NT2/D1 (cell line): ENCODE results near the gene ZNF140.

Experiments
- DNase-seq: peaks from one replicate; pipeline ENCODE4 v3.0.0-alpha.2; 2011; ENCODE audit warnings: low read depth, low spot score
- H3K27me3 ChIP-seq: 2 replicates; pipeline ENCODE4 v1.6.0; 2011; ENCODE audit warnings: mild to moderate bottlenecking; ENCODE audit not compliant: insufficient read length, insufficient read depth
- H3K36me3 ChIP-seq: 2 replicates; pipeline ENCODE4 v1.6.1; 2011; ENCODE audit warnings: mild to moderate bottlenecking, low read length, mixed read lengths; ENCODE audit not compliant: insufficient read depth, insufficient read length
- H3K4me1 ChIP-seq: 2 replicates; pipeline ENCODE4 v1.5.1; 2011; ENCODE audit not compliant: insufficient read depth, insufficient read length
- H3K4me3 ChIP-seq: 2 replicates; pipeline ENCODE4 v1.5.1; 2011; ENCODE audit warnings: low read depth; ENCODE audit not compliant: insufficient read length
- H3K9ac ChIP-seq: 2 replicates; pipeline ENCODE4 v1.6.0; 2011; ENCODE audit warnings: low read depth; ENCODE audit not compliant: insufficient read length
- H3K9me3 ChIP-seq: 2 replicates; pipeline ENCODE4 v1.5.1; 2011; ENCODE audit warnings: mild to moderate bottlenecking, low read length; ENCODE audit not compliant: insufficient read depth
- SUZ12 ChIP-seq: IDR thresholded peaks from 2 replicates; pipeline ENCODE4 v1.6.1; 2011; ENCODE audit not compliant: insufficient read length, insufficient read depth; ENCODE audit errors: extremely low read depth
- YY1 ChIP-seq: IDR thresholded peaks from 2 replicates; pipeline ENCODE4 v1.6.1; 2011; ENCODE audit not compliant: insufficient read length, insufficient read depth
- ZNF274 ChIP-seq: IDR thresholded peaks from 2 replicates; pipeline ENCODE4 v1.6.1; 2011; ENCODE audit warnings: mild to moderate bottlenecking, low read depth, low read length

Gene ZNF140

DNA sequence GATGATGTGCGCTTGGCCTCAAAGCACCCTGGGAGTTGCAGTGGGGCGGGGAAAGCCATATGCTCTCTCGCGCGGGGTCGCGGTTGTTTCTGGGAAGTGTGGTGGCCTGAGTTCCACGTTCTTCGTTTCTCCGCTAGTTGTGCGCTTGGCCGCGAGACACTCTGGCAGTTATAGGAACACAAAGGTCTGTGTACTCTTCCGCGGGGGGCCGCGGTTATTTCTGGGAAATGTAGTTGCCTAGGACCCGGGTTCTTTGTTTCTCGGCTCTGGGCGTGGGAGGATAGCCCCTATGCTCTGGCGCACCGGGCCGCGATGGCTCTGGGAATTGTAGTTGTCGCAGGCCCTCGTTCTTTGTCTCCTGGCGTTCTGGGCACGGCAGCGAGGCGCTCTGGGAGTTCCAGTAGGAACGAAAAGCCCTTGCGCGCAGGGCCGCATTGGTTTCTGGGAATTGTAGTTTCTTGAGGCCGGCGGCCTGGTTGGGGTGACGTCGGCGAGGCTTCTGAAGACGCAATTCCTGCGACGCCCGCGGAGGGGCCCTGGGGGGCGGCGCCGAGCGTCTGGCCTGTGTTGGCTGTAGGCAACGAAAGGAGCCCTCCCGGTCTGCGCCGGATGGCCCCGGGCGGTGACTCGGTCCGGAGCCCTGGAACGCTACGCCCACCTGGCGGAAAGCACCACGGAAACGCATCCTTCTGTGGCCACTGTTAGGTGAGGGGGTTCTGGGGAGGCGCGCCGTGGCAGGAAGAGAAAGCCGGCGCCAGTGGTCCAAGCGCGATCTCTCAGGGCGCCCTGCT, at the start of gene ZNF140:
ZNF140 (plus strand) TSS at position 556 of the 791 bp plus-strand sequence. CDS start 398 bp downstream, outside the sequence.
- H3K9ac ChIP-seq, result peak within 1 kb of the TSS; percentile 82
- peak; percentile 97 for DNase-seq
- TF ChIP-seq SUZ12, result no peak
- TF ChIP-seq YY1, result no peak
- no peak for TF ChIP-seq ZNF274
- H3K9me3 ChIP-seq, result peaks cover 66% of the 10 kb centered on the region
- no peaks in the 10 kb centered on the region for H3K27me3 ChIP-seq
- peak within 1 kb of the TSS; percentile 82 for H3K4me3 ChIP-seq
- H3K4me1 ChIP-seq, result peaks cover 2% of the 10 kb centered on the region
- peaks cover 41% of the 10 kb centered on the region for H3K36me3 ChIP-seq

DNA sequence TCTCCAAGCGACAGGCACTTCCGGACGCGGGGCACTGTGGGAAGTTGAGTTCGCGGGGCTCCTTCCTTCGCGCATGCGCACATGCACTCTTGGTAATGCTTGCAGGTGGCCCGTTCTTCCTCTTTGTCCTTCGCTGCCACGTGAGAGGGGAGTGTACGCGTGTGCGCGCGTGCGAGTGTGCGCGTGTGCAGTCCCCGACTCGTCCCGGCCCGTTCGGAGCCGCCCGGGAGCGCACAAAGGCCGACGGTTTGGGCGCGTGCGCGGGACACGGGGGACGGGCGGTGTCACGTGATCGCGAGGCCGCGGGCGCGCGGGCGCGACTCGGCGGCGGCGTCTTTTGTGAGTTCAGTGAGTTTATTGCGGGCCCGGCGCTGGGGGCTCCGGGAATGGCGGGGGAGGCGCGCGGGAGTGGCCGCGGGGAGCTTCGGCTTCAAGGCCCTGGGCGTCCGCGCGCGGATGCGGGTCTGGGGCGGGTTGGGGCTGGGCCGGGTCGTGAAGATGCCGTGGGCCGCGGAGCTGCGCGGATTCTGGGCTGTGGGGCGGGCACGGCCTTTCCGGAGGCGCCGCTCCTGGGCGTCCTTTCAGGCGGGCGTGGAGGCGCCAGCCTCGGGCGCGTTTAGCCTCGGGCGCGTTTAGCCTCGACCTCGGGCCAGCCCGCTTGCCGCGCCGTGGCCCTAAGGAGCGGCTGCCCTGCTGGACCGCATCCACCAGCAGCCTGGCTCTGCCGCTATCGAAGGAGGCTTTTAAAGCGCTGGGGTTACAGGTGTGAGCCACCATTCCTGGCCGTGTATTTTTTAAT, 43.3 kb upstream of the ZNF140 start, which contains the start of gene ZNF84:
ZNF84 (plus strand) TSS at position 303 of the 799 bp plus-strand sequence. CDS start 3,959 bp downstream, outside the sequence.
- DNase-seq, result peak; percentile 89
- TF ChIP-seq YY1 (no peak), SUZ12 (no peak), ZNF274 (no peak)
- Histone ChIP-seq H3K9me3 (peaks cover 42% of the 10 kb centered on the region), H3K4me3 (peak within 1 kb of the TSS; percentile 81), H3K36me3 (peaks cover 38% of the 10 kb centered on the region), H3K9ac (peak within 1 kb of the TSS; percentile 90), H3K4me1 (no peaks in the 10 kb centered on the region), H3K27me3 (no peaks in the 10 kb centered on the region)

DNA sequence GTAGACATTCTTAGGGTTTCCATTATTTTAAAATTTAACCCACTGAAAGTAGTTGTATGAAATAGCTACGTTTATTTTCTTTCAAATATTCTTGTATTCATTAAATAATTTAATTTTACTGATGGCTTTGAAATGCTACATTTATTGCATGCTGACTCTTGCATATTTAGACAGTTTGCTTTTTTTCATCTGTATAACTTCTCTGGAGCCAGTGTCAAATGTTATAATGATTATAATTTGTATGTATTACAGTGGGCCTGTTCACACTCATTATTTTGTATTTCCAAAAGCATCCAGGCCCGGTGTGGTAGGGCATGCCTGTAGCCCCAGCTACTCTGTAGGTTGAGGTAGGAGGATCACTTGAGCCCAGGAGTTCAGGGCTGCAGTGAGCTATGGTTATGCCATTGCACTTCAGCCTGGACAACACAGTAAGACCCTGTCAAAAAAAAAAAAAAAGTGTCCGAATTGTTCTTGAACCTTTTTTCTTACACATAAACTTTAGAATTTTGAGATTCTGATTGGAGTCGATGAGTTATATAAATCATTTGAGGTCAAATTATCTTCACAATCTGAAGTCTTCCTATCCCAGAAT, 42.5 kb upstream of the ZNF140 start:
- peaks cover 50% of the 10 kb centered on the region for H3K9me3 ChIP-seq
- H3K27me3 ChIP-seq, result no peaks in the 10 kb centered on the region
- peak overlapping the region; percentile 81 for H3K4me3 ChIP-seq
- H3K4me1 ChIP-seq, result no peaks in the 10 kb centered on the region
- H3K9ac ChIP-seq, result peak overlapping the region; percentile 90
- DNase-seq, result no peak
- TF ChIP-seq SUZ12, result no peak
- no peak for TF ChIP-seq YY1
- no peak for TF ChIP-seq ZNF274
- H3K36me3 ChIP-seq, result peaks cover 46% of the 10 kb centered on the region

DNA sequence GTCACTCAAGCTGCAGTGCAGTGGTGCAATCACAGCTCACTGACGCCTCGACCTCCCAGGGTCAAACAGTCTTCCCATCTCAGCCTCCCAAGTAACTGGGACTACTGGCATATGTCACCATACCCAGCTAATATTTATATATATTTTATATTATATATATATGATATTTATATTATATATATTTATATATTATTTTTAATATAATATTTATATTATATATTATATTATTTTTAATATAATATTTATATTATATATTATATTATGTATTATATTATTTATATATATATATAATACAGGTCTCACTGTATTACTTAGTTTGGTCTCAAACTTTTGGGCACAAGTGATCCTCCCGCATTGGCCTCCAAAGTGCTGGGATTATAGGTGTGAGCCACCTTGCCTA, 34.0 kb upstream of the ZNF140 start:
- DNase-seq, result no peak
- Histone ChIP-seq H3K36me3 (peaks cover 98% of the 10 kb centered on the region), H3K9me3 (peaks cover 100% of the 10 kb centered on the region)

DNA sequence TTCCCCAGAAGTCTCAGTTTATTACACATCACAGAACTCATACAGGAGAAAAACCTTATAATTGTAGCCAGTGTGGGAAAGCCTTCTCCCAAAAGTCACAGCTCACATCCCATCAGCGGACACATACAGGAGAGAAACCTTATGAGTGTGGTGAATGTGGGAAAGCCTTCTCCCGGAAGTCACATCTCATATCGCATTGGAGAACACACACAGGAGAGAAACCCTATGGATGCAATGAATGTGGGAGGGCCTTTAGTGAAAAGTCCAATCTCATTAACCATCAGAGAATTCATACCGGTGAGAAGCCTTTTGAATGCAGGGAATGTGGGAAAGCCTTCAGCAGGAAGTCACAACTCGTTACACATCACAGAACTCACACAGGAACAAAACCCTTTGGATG, 23.3 kb upstream of the ZNF140 start:
- H3K27me3 ChIP-seq, result no peaks in the 10 kb centered on the region
- TF ChIP-seq ZNF274, result no peak
- no peak for TF ChIP-seq SUZ12
- TF ChIP-seq YY1, result no peak
- H3K9me3 ChIP-seq, result peaks cover 100% of the 10 kb centered on the region
- no peaks in the 10 kb centered on the region for H3K4me1 ChIP-seq
- no peak overlapping the region for H3K4me3 ChIP-seq
- H3K36me3 ChIP-seq, result peaks cover 56% of the 10 kb centered on the region
- no peak for DNase-seq
- no peak overlapping the region for H3K9ac ChIP-seq

More for the DNA sequence above, 34.0 kb upstream of the ZNF140 start:
- no peaks in the 10 kb centered on the region for H3K27me3 ChIP-seq
- TF ChIP-seq ZNF274 (no peak), SUZ12 (no peak), YY1 (no peak)
- no peak overlapping the region for H3K9ac ChIP-seq
- no peaks in the 10 kb centered on the region for H3K4me1 ChIP-seq
- H3K4me3 ChIP-seq, result no peak overlapping the region

DNA sequence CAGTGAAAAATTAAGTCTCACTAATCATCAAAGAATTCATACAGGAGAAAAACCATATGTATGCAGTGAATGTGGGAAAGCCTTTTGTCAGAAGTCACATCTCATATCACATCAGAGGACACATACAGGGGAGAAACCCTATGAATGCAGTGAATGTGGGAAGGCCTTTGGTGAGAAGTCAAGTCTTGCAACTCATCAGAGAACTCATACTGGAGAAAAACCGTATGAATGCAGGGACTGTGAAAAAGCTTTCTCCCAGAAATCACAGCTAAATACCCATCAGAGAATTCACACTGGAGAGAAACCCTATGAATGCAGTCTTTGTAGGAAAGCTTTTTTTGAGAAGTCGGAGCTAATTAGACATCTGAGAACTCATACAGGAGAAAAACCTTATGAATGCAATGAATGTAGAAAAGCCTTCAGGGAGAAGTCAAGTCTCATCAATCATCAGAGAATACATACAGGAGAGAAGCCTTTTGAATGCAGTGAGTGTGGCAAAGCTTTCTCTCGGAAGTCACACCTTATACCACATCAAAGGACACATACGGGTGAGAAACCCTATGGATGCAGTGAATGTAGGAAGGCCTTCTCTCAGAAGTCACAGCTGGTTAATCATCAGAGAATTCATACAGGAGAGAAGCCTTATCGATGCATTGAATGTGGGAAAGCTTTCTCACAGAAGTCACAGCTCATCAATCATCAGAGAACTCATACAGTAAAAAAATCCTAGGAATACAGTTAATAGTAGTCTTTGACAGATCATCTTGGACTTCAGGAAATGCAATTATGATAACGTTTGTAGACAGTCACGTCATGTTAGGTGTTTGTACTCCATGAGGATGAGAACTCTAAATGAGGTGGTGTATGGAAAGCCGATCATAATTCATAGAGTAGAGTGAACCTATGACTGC, 22.3 kb upstream of the ZNF140 start:
- H3K9ac ChIP-seq, result no peak overlapping the region
- H3K4me3 ChIP-seq, result no peak overlapping the region
- H3K27me3 ChIP-seq, result no peaks in the 10 kb centered on the region
- peaks cover 48% of the 10 kb centered on the region for H3K36me3 ChIP-seq
- TF ChIP-seq ZNF274, result peak; percentile 100
- TF ChIP-seq YY1, result no peak
- TF ChIP-seq SUZ12, result no peak
- no peaks in the 10 kb centered on the region for H3K4me1 ChIP-seq
- DNase-seq, result no peak
- peaks cover 100% of the 10 kb centered on the region for H3K9me3 ChIP-seq
